PC-9 (cell line): Measurements from ENCODE around the gene ECSIT.

Source experiments
- CTCF ChIP-seq: fragments of 200-600 bp; sonication (generic); conservative IDR thresholded peaks from 2 replicates; pipeline ENCODE4 v1.6.1; 2017; ENCODE audit warnings: mixed run types, antibody characterized with exemption, mild to moderate bottlenecking, moderate library complexity
- EZH2 ChIP-seq: fragments of 200-600 bp; sonication (generic); IDR thresholded peaks from 2 replicates; pipeline ENCODE4 v1.8.0; 2017; ENCODE audit warnings: antibody characterized with exemption, low read depth

GRCh38 chr19:11478167-11479089 lies 50.5 kb downstream of the ECSIT start:
- TF ChIP-seq CTCF (no peak), EZH2 (no peak)
